UCSD-AML1 (cell line): ENCODE results near the gene CKAP5.
"Not testable (repeated sequence)": the region's sequence is repeated elsewhere in the genome, so short reads cannot be mapped to it uniquely, and the experiment has no call there.

Experiments used
- DNase-seq: peaks from one replicate; lab custom pipeline; 2025; ENCODE audit not compliant: unreplicated experiment; lab: John Stamatoyannopoulos, UW

Gene CKAP5

DNA sequence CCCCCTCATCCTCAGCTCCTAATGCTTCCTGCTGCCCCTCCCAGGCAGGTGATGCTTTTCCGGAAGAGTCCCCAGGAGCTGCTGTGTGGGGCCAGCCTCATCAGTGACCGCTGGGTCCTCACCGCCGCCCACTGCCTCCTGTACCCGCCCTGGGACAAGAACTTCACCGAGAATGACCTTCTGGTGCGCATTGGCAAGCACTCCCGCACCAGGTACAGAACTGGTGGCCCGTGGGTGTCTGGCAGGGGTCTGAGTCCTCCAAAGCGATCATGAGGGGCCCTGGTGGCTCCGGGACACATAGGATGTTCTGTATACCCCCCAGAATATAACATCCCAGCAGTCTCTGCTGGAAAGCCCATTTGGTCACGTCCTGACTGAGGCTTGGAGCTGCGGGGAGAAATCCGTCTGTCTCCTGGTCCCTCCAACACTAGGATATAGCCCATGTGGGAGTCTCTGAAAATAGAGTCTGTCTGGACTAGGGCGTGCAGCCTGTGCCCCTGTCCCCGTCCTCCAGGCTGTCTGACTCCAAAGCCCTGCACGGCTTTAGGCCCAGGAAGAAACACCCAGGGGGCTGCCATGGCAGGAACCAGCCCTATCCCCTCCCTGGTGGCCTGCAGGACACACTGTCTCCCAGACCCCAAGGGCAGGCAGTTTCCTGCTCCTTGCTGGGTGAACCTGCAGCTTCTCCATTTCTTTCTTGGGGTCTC is 118.0 kb downstream of the CKAP5 start:
- DNase-seq: no peak

DNA sequence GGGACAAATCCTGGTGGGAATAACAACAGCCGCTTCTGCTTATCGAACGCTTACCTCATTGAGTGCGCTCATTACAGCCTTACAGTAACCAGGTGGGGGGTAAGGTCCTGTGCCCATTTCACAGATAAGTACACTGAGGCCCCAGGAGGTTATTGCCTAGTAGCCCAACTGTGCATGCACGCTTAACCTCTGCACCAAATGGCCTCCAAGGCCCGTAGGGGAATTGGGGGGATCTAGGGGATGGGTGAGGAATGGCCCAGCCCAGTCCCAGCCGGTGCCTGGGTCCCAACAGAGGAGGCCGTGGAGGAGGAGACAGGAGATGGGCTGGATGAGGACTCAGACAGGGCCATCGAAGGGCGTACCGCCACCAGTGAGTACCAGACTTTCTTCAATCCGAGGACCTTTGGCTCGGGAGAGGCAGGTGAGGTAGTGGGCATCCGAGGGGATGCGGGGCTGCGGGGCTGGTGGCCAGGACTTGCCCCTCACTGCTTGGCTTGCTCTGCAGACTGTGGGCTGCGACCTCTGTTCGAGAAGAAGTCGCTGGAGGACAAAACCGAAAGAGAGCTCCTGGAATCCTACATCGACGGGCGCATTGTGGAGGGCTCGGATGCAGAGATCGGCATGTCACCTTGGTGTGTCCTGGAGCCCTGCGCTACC is 119.7 kb downstream of the CKAP5 start:
- DNase-seq: no peak

DNA sequence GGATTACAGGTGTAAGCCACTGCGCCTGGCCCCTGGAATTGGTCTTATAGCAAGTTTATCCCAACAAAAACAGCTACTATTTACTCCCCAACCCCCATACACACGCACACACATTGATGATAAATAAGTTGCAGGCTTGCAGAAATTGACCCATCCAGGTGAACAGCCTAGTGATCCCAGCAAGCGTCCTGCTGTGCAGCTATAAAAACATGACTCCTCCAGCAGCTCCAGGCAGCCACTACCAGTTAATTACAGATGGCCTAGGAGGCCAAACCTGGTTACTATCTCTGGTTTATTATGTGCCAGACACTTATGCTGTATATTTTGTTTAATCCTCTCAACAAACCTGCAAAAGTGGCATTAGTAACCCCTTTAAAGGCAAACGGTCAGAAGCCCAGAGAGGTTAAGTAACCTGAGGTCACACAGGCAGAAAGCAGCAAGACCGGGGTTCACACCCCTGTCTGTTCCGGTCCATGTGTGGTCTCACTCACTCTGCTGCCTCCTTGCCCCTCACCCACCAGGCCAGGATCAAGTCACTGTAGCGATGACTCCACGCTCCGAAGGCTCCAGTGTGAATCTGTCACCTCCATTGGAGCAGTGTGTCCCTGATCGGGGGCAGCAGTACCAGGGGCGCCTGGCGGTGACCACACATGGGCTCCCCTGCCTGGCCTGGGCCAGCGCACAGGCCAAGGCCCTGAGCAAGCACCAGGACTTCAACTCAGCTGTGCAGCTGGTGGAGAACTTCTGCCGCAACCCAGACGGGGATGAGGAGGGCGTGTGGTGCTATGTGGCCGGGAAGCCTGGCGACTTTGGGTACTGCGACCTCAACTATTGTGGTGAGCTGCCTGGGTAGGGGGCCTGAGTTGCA is 120.5 kb downstream of the CKAP5 start:
- DNase-seq: no peak

DNA sequence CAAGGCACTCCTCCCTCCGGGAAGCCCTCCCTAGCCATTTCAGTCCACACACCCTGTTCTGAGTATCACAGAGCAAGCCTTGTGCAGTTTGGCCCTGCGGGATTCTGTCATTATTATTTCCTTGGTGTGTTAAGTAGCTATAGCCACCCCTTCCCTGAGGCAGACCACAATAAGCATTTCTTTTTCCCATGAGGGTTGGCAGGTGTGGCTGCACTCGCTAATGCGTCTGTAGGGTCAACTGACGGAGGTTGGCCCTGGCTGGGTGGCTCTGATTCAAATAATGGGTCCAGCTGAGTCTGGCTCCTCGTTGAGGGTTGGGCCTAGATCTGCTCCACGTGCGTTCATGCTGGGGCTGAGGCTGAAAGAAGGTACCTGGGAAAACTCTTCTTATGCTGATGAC is 122.0 kb downstream of the CKAP5 start:
- no peak for DNase-seq

DNA sequence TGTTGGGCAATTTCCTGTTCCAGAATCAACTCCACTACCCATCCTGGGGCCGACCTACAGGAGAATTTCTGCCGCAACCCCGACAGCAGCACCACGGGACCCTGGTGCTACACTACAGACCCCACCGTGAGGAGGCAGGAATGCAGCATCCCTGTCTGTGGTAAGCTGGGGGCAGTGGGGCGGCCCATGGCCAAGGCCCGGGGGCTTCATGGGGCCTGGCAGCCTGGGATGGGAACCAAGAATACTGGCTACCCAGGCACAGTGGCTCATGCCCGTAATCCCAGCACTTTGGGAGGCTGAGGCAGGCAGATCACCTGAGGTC is 122.8 kb downstream of the CKAP5 start:
- DNase-seq: no peak

DNA sequence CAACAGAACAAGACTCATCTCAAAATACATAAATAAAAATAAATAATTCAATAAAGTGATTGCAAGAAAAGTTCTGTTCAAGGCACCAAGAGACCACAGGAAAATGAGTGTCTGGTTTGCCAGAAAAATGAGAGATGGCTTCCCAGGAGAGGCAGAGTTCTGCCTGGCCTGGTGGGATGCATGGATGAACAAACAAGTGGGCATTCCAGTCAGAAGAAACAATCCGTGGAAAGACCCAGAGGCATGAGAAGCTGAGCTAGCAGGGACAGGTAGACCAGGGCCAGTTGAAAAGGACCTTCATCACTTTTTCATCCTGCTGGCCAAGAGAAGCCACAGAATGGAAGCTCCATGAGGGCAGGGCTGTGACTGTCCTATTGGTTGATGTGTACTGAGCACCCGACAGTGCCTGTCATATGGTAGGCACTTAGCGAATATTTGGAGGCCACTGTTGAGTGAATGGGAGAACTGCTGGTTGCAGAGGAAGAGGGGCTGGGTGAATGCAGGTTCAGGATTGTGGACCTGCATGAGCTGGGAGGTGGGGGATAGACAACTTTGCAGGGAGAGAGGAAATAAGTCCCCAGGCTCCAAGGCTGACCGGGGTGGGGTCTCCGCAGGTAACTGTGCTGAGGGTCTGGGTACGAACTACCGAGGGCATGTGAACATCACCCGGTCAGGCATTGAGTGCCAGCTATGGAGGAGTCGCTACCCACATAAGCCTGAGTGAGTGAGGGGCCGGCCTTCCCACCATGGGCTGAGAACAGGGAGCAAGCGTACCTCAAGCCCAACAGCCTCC is 123.3 kb downstream of the CKAP5 start:
- no peak for DNase-seq

DNA sequence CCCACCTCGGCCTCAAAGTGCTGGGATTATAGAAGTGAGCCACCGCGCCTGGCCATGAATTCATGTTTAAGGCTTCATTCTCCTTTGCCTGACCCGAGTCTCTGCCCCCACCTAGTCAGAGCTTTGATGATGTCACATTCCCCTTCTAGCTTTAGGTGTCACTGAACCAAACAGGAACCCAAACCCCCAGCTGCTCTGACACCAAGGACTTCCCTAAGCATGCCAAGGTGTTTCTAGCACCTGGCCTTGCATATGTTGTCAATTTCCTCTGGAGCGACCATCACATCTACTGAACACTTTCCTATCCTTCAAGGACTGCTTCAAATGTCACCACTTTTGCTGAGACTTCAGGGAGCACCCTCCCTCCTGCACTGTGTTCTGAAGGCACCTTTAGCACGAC is 124.8 kb downstream of the CKAP5 start:
- DNase-seq: no peak

DNA sequence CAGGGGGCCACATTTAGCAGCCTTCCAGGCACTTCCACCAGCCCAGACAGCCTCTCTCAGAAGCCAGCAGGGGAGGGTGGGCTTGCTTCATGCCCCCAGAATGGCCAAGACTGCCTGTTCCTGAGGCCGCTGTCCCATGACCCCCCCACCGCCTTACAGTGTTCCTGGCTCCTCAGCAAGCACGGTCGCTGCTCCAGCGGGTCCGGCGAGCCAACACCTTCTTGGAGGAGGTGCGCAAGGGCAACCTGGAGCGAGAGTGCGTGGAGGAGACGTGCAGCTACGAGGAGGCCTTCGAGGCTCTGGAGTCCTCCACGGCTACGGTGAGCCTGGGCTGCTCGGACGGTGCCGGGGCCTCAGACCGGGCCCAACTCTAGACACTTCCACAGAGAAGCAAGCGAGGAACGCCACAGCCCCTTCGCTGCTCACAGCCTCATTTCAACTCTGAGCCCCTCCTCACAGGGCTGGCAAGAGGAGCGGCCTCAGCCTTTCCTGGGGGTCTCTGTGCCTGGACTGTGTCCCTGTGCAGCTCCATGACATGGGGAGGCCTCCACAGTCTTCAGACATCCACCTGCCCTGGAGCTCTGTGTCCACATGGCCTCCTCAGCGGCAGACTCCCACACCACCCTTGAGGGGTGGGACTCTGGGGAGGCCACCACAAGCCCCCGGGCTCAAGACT is 126.4 kb downstream of the CKAP5 start:
- DNase-seq: no peak

DNA sequence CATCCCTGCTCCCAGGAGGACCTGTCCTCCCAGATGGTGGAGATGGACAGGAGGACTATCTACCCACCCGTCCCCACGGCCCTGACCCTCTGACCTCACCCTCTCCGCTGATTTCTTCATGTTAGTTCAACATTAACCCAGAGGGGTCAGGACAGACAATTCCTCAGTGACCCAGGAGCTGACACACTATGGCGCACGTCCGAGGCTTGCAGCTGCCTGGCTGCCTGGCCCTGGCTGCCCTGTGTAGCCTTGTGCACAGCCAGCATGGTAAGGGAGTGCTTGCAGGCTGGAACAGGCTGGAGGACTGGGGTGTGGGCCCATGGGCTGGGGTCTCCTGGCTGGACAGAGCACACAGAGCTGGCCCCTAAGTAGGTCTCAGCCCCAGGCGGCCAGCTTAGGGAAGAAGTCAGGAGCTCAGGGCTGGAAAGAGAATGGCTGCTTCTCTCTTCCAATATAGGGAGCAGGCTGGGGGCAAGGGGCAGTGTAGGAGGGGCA is 127.0 kb downstream of the CKAP5 start, which contains the start of gene F2:
Gene F2, plus strand, starts transcription at position 166 of the 495 bp plus-strand sequence. Its CDS starts 23 bp downstream, at position 189.
- DNase-seq: no peak

DNA sequence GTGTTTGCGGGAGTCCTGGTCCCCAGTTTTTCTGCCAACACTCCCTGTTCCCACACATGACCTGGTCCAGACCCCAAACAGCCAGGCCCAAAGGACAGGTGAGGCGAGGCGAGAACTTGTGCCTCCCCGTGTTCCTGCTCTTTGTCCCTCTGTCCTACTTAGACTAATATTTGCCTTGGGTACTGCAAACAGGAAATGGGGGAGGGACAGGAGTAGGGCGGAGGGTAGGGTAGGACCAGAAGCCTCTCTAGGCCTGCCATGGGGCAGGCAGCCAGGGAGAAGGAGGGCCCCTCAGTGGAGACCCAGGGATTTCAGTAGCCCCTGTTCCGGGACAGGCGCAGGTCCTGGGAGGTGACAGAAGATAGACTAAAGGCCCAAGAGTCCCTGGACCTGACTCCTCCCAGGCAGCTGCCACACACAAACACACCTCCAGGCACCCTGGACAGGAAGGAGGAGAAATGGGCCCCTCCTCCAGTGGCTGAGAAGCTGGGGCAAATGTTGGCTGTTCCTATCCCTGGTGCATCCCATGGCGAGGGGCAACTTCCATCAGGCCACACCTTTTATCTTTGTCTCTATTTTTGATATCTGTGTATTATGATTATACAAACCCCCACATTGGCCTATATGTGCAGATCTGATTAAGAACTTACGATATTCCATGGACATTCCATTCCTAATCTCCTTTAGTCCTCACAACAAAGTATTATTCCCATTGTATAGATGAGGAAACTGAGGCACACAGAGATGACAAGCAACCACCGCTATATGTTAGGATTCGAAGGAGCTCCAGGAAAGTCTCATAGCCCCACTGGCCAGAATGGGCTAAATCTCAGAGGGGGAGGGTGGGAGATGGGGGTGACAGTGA is 127.7 kb downstream of the CKAP5 start:
- peak; percentile 29 for DNase-seq

DNA sequence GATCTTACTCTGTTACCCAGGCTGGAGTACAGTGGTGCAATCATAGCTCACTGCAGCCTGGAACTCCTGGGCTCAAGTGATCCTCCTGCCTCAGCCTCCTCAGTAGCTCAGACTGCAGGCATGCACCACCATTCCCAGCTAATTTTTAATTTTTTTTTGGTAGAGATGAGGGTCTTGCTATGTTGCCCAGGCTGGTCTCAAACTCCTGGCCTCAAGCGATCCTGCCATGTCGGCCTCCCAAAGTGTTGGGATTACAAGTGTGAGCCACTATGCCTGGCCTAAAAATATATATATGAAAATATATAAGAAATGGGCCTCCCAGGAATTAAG is 128.3 kb downstream of the CKAP5 start:
- not testable (repeated sequence) for DNase-seq

DNA sequence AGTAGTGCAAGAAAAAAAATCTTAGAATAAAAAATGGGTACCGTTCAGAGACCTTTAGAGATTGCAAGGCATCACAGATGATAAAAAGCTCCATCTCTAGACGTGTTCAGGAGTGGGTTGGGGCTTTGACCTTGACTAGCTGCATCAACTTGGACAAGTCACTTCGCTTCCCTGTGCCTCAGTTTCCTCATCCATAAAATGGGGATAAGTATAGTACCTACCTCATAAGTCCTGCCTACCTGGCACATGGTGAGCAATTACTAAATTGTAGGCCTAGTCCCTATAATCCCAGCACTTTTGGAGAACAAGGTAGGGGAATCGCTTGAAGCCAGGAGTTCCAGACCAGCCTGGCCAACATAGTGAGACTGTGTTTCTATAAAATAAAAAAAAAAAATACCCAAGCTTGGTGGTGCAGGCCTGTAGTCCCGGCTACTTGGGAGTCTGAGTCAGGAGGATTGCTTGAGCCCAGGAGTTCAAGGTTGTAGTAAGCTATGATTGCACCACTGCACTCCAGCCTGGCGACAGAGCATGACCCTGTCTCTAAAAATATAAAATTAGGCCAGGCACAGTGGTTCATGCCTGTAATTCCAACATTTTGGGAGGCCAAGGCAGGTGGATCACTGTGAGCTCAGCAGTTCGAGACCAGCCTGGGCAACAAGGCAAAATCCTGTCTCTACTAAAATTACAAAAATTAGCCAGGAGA is 133.1 kb downstream of the CKAP5 start:
- DNase-seq: no peak

DNA sequence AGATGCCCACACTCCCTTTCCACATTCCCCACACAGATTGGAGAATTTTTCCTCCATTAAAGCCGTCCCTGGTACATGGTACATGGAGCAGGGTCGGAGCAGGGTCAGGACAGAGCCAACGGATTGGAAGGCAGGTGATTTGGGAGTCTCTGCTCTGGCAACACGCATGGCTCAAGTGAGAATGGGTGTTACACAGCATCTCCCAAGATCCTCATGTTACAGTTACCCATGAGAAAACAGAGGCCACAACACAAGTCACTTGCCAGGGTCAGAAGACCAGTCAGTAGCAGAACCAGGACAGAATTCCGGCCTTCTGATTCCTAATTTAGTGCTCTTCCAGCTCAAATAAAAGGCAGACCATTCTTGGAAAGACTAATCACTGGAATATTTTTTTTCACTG is 134.8 kb downstream of the CKAP5 start:
- no peak for DNase-seq

DNA sequence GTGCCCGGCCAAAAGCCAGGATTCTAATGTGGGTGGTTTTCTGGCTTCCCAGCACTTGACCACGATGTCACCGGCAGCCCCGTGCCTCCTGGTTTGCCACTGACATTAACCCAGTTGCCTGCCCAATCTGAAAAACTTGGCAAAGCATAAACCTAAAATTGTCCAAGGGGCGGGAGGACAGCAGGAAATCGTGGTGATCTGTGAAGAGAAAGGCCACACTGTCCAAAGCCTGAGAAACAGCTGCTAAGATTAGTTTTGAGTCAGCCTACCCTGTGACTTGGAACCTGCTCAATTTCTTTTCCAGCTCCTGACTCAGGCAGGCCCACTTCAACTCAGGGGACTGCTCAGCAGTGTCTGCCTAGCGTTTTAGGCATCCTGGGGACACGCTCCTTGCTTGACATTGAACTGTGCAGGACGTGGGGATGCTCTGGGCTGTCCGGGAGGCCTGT is 135.2 kb downstream of the CKAP5 start:
- DNase-seq: no peak

DNA sequence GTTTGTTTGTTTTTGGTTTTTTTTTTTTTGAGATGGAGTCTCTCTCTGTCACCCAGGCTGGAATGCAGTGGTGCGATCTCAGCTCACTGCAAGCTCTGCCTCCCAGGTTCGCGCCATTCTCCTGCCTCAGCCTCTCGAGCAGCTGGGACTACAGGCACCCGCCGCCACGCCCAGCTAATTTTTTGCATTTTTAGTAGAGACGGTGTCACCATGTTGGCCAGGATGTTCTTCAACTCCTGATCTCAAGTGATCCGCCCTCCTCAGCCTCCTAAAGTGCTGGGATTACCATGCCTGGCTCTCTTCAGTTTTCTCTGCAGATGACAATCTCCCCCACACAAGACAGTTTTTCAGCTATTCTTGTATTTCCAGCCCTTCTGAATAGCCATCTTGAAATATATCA is 136.7 kb downstream of the CKAP5 start:
- not testable (repeated sequence) for DNase-seq

DNA sequence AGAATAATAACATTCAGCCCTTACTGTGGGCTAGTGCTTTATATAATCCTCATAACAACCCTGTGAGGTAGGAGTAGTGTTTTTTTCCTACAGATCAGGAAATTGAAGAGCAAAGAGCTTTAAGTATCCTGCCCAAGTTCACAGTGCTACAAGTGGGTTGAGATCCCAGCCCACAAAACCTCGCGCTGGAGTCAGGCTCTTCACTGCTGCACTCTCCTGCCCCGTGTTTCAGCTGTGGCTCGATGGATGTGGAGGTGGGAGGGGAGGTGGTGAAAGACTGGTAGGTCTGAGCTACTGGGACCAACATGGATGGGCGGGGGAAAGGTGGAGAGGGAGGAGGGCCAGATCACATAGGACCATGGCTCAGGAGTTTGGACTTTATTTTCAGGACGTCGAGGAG is 139.2 kb downstream of the CKAP5 start:
- DNase-seq: no peak

DNA sequence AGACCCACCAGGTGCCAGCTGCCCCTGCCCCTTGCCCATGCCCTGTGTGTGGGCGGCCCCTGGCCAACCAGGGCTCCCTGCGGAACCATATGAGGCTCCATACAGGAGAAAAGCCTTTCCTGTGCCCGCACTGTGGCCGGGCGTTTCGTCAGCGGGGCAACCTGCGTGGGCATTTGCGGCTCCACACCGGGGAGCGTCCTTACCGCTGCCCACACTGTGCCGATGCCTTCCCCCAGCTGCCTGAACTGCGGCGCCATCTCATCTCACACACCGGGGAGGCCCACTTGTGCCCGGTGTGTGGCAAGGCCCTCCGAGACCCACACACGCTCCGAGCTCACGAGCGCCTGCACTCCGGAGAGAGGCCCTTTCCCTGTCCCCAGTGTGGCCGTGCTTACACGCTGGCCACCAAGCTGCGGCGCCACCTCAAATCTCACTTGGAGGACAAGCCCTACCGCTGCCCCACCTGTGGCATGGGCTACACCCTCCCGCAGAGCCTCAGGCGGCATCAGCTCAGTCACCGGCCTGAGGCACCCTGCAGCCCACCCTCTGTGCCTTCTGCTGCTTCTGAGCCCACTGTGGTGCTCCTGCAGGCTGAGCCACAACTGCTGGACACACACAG is 140.9 kb downstream of the CKAP5 start:
- DNase-seq: no peak

DNA sequence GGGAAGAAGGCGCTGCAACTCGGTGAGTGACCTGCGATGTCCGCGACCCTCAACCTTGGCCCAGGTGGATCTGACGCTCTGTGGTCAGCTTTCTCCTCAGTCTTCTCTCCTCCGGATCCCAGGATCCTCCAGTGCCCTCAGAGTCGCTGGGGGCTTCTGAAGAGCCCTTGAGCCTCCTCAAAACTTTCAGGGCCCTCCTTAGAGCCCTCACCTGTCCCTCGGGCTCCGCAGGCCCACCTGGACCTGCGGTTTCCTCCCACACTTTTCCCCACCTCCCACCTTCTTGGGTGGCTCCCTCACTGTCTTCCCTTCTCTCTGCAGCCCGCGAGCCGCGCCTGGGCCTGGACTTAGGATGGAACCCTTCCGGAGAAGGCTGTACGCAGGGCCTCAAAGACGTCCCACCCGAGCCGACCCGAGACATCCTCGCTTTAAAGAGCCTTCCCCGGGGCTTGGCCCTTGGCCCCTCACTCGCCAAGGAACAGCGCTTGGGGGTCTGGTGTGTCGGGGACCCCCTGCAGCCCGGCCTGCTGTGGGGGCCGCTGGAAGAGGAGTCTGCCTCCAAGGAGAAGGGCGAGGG is 144.9 kb downstream of the CKAP5 start:
- no peak for DNase-seq
